ENCODE data around the gene FAM111B. TPM values are rescaled to one million over a fixed set of nuclear protein-coding genes. Genes with fewer than 3 reads are reported as not detected.

The FAM111B gene
- total and polyA plus RNA-seq, 2 of the 8 experiments (the other 6 are each of a cell fraction or from before 2014, with no cell fraction given) = 4.8 to 38.1 TPM

DNA sequence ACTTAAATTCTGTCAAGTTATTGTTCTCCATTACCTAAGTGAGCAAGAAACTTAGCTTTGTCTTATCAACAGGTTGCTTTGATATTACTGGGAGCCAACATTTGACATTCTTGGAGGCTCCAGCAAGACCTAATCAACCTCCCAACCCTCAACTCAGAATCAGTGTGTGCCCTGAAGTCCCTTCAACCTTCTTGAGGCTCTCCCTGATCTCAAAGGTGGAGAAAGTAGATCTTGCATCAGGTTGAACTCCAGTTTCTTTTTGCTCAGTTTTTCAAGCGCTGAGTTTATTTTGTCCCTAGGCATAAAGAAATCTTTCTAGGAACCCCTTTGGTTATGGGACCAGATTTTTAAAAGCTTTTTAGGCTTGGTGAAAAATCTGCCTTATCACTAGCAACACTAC is 37.1 kb downstream of the FAM111B start (continued):
- TF ChIP-seq, protein P1, sequence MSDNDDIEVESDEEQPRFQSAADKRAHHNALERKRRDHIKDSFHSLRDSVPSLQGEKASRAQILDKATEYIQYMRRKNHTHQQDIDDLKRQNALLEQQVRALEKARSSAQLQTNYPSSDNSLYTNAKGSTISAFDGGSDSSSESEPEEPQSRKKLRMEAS (IDR thresholded peaks at IDR 0.05) = no peak
- TF ChIP-seq, protein P2, sequence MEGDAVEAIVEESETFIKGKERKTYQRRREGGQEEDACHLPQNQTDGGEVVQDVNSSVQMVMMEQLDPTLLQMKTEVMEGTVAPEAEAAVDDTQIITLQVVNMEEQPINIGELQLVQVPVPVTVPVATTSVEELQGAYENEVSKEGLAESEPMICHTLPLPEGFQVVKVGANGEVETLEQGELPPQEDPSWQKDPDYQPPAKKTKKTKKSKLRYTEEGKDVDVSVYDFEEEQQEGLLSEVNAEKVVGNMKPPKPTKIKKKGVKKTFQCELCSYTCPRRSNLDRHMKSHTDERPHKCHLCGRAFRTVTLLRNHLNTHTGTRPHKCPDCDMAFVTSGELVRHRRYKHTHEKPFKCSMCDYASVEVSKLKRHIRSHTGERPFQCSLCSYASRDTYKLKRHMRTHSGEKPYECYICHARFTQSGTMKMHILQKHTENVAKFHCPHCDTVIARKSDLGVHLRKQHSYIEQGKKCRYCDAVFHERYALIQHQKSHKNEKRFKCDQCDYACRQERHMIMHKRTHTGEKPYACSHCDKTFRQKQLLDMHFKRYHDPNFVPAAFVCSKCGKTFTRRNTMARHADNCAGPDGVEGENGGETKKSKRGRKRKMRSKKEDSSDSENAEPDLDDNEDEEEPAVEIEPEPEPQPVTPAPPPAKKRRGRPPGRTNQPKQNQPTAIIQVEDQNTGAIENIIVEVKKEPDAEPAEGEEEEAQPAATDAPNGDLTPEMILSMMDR (IDR thresholded peaks at IDR 0.05; ENCODE audit: control extremely low read depth in 1 of 3, insufficient read depth in 1 of 3, low read depth in 1 of 3, low read length in 3 of 3) = no peak
- TF ChIP-seq RNF2 (IDR thresholded peaks at IDR 0.05; ENCODE audit: borderline replicate concordance, low read depth, low read length, missing control alignments, poor library complexity, severe bottlenecking) (no peak), TBP (IDR thresholded peaks at IDR 0.05; ENCODE audit: low read depth, low read length) (no peak), HDAC6 (IDR thresholded peaks at IDR 0.05; ENCODE audit: low read depth, low read length) (no peak)
- TF ChIP-seq, protein P3, sequence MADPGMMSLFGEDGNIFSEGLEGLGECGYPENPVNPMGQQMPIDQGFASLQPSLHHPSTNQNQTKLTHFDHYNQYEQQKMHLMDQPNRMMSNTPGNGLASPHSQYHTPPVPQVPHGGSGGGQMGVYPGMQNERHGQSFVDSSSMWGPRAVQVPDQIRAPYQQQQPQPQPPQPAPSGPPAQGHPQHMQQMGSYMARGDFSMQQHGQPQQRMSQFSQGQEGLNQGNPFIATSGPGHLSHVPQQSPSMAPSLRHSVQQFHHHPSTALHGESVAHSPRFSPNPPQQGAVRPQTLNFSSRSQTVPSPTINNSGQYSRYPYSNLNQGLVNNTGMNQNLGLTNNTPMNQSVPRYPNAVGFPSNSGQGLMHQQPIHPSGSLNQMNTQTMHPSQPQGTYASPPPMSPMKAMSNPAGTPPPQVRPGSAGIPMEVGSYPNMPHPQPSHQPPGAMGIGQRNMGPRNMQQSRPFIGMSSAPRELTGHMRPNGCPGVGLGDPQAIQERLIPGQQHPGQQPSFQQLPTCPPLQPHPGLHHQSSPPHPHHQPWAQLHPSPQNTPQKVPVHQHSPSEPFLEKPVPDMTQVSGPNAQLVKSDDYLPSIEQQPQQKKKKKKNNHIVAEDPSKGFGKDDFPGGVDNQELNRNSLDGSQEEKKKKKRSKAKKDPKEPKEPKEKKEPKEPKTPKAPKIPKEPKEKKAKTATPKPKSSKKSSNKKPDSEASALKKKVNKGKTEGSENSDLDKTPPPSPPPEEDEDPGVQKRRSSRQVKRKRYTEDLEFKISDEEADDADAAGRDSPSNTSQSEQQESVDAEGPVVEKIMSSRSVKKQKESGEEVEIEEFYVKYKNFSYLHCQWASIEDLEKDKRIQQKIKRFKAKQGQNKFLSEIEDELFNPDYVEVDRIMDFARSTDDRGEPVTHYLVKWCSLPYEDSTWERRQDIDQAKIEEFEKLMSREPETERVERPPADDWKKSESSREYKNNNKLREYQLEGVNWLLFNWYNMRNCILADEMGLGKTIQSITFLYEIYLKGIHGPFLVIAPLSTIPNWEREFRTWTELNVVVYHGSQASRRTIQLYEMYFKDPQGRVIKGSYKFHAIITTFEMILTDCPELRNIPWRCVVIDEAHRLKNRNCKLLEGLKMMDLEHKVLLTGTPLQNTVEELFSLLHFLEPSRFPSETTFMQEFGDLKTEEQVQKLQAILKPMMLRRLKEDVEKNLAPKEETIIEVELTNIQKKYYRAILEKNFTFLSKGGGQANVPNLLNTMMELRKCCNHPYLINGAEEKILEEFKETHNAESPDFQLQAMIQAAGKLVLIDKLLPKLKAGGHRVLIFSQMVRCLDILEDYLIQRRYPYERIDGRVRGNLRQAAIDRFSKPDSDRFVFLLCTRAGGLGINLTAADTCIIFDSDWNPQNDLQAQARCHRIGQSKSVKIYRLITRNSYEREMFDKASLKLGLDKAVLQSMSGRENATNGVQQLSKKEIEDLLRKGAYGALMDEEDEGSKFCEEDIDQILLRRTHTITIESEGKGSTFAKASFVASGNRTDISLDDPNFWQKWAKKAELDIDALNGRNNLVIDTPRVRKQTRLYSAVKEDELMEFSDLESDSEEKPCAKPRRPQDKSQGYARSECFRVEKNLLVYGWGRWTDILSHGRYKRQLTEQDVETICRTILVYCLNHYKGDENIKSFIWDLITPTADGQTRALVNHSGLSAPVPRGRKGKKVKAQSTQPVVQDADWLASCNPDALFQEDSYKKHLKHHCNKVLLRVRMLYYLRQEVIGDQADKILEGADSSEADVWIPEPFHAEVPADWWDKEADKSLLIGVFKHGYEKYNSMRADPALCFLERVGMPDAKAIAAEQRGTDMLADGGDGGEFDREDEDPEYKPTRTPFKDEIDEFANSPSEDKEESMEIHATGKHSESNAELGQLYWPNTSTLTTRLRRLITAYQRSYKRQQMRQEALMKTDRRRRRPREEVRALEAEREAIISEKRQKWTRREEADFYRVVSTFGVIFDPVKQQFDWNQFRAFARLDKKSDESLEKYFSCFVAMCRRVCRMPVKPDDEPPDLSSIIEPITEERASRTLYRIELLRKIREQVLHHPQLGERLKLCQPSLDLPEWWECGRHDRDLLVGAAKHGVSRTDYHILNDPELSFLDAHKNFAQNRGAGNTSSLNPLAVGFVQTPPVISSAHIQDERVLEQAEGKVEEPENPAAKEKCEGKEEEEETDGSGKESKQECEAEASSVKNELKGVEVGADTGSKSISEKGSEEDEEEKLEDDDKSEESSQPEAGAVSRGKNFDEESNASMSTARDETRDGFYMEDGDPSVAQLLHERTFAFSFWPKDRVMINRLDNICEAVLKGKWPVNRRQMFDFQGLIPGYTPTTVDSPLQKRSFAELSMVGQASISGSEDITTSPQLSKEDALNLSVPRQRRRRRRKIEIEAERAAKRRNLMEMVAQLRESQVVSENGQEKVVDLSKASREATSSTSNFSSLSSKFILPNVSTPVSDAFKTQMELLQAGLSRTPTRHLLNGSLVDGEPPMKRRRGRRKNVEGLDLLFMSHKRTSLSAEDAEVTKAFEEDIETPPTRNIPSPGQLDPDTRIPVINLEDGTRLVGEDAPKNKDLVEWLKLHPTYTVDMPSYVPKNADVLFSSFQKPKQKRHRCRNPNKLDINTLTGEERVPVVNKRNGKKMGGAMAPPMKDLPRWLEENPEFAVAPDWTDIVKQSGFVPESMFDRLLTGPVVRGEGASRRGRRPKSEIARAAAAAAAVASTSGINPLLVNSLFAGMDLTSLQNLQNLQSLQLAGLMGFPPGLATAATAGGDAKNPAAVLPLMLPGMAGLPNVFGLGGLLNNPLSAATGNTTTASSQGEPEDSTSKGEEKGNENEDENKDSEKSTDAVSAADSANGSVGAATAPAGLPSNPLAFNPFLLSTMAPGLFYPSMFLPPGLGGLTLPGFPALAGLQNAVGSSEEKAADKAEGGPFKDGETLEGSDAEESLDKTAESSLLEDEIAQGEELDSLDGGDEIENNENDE (IDR thresholded peaks at IDR 0.05; ENCODE audit: insufficient replicate concordance, low read length) = no peak
